AML-193 (cell line): Measurements from ENCODE around the gene VGLL4.

Experiments used
- DNase-seq, 2 experiments: peaks; one replicate each; lab custom pipeline; 2025; lab: John Stamatoyannopoulos, UW

The VGLL4 gene

GRCh38 chr3:11653298-11654055 lies 9.8 kb upstream of the VGLL4 start:
- no peak for DNase-seq

GRCh38 chr3:11651900-11652299 lies 8.2 kb upstream of the VGLL4 start:
- peak; percentile 45 to 74 for DNase-seq

DNA sequence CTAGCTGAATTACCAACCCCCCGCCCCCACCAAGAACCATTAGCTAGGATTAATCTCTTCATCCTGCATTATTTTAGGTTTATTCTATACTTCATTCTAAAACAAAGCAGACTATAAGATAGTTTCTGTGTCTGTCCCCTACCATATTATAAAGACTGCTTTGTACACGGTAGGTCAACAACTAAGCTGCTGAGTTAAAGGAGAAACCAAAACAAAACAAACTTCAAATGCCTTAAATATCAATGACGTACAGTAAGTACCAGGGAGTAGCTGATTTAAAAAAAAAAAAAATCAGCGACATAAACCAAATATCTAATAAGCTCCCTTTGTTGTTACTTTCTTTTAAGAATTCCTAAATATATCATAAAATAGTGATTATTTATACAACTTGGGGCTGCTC lies 7.8 kb upstream of the VGLL4 start:
- no peak for DNase-seq

DNA sequence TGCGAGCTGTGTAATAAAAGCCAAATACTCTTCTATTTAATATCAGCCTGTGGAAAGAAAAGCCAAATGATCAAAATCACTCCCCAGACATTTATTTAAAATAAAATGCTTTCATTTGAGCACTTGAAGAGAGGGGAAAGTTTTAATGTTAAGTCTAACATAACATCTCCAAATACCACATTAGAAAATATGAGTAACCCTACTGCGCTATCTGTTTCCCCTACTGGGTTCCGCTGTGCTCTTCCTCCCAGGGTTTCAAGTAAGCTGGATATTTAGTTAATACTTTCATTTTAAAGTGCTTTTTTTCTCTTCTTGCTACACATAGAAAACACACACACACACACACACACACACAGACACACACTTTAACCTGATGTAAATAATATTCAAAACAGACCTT lies 6.7 kb upstream of the VGLL4 start:
- DNase-seq, result no peak

- no peak for DNase-seq
These were observed 5.0 kb upstream of the VGLL4 start for GRCh38 chr3:11648735-11649134.

- DNase-seq, result peak; percentile 33 to 50
These were observed 513 bp downstream of the VGLL4 start for GRCh38 chr3:11643201-11643603.

DNA sequence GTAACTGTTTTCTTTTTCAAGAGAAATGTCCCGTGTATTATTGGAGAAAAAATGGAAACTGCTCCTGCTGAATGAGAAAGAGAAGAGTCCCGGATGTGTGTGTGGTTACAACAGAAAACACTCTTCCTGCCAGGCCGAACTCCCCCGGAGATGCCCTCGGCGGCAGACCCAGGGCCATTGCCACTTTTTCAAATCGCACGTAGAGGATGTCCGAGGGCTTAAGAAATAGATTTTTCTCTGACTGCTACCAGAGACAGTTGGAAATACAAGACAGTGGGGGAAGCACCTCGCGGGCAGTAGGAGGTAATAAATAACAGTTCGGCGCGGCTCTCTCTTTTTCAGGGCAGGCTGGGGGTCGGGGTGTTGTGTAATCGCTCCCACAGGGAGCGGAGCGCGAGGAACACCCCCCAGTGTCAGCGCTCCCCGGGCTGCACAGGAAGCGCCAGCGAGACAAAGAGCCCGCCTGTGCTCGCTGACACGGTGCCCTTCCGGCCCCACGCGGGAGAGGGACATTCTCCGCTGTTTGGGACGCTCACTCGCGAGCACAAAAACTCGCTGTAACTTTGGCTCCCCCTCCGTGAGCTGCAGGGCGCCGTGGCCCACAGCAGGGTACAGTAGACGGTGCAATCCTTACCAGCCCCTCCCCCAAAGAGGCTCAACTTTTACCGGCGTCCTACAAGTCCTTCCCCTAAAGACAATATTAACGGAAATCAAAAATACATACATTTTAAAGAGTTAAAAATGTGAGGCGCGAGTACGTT lies 1.1 kb downstream of the VGLL4 start:
- peak; percentile 94 for DNase-seq

- peak; percentile 47 to 61 for DNase-seq
These were observed 1.9 kb downstream of the VGLL4 start for GRCh38 chr3:11641683-11642430.

DNA sequence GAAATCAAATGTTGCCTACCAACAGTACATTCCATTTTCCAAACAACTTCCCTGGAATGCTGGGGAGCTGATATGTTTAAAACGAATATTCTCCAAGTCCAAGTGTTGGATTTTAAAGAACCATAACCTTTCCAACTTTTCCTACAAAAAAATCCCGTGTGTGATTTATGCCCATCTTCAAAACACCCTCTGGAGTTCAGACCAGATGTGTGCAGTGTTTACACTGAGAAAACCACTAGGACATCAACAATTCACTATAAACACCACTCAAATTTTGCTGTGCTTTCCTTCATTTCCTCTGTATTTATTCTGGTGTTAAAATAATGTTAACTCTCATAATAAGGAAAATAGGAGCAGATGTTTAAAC lies 2.4 kb downstream of the VGLL4 start:
- no peak for DNase-seq

GRCh38 chr3:11640009-11640673 lies 3.6 kb downstream of the VGLL4 start:
- no peak for DNase-seq

DNA sequence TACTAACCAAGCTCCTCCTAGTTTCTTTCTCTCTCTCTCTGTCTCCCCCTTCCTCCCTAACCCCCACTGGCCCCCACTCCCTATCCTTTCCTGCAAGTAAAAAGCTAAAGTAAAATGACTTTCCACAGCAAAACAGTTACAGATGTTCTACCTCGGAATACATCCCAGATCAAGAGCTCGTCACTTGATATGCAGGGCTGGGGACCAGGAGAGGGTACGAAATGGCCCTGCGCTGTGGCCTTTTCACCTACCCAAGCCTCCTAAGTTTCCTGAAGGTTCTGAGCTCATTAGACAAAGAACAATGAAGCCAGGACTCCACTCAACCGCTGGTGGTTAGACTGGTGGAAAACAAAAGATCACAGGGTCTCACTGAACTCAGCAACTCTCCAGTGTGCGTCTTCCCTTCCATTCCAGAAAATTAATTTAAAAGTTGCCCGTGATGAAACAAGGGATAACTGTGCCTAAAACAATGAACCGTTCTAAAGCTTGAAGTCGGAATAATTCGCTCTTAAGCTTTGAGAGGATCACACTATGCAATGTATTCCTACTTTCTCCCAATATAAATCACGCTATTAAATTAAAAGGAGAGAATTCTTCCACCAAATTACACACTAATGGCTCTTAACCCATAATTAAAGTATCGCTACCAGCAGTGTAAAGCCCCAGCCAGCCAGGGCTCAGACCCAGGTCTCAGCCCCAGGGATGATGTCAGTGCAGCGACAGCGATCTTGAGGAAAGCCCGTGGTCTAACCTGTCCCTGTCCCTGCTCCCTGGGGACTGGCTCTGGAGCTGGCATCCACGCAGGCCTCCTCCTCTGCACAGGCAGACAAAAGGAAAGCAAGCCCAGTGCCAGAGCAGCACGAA lies 5.0 kb downstream of the VGLL4 start:
- no peak for DNase-seq

GRCh38 chr3:11637901-11638458 lies 5.7 kb downstream of the VGLL4 start:
- DNase-seq, result no peak

- DNase-seq, result no peak
These were observed 7.3 kb downstream of the VGLL4 start for GRCh38 chr3:11636394-11636770.

DNA sequence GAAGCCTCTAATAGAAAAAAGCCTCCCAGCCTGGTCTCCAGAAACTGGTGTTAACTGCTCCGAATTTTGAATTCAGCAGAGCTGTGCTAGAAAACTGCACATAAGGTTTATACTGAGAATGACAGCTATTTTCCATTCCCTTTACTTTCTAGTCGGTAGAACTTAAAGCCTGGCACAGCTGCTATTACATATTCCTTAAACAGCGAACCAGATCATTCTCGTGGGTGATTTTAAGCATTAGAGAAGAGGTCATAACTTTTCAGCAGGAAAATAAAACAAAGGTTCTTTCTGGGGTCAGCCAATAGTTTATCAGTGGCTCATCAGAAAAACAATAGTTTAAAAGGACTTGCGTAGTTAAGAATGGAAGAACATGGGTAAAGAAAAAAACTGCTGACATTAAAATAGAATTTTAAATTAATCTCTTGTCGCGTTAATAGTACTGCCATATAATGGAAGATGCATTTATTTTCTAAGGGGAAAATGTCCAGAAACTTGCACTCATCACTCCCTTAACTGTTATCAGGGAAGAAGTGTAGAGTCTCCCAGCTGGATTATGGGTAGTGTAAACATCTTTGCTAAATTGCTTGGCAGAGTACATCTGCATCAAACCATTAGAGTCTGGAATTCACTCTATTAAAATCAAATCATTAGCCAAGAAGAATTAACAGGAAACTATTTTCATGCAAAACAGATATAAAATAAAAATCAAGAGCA lies 7.9 kb downstream of the VGLL4 start:
- no peak for DNase-seq

DNA sequence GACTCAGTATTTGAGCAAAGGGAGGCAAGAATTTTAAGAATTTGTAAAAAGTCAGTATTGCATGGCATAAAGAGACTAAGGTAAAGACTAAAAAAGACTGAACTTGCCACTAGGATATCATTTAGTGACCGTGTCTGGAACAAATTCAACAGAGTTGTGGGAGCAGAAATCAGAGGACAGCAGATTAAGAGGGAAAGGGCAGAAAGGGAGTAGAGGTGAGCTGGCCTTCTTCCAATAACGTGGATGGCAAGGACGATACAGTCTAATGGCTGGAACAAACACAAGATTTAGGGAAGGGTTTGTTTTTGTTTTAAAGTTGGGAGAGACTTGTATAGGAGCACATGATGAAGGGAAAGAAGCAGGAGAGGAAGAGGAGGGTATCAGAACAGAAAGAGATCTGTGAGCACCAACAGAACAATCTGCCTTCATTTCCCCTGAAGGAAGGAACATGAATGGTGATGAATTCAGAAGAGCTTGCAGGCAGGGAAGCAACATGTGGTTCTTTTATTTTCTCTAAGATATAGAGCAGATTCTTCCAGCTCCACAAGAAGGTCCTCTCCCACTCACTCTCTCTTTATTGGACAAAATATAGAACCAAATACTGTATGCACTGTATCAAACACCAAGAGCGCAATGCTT lies 8.6 kb downstream of the VGLL4 start:
- no peak for DNase-seq

DNA sequence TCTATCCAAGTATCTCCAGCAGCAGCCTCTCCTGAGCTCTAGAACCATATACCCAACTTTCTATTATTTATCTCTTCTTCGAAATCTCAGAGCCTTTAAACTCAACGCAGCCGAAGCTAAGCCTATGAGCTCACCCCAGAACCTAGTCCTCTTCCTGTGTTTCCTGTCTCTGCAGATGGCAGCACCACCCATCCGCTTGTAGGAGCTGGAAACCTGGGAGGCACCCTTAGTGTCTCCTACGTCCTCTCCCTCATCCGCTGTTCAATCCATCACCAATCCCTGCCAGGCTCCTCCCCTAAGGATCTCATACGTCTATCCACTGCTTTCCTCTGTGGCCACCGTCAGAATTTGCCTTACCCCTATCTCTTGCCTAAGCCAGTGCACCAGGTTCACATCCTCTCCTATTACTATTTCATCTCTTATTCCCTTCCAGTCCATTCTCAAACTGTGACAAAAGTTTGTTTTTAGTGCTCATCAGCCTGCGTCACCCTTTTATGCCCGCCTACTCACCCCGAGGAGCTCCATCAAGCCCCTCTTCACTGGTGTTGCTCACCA lies 9.6 kb downstream of the VGLL4 start:
- DNase-seq, result no peak

- no peak for DNase-seq
These were observed 10.7 kb downstream of the VGLL4 start for GRCh38 chr3:11632966-11633365.

- no peak for DNase-seq
These were observed 11.2 kb downstream of the VGLL4 start for GRCh38 chr3:11632564-11632963.

DNA sequence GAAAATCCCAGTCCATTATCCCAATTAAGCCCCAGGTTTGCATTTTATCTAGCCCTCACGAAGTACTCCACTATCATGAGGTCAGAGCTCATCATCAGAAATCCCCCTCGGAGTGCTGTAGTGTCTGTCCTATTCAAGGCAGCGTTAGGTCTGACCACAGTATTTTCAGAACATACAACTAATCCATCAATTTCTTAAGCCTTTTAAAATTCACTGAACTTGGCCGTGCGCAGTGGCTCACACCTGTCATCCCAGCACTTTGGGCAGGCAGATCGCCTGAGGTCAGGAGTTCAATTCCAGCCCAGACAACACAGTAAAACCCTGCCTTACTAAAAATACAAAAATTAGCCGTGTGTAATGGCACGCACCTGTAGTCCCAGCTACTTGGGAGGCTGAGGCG lies 11.9 kb downstream of the VGLL4 start:
- DNase-seq, result no peak

DNA sequence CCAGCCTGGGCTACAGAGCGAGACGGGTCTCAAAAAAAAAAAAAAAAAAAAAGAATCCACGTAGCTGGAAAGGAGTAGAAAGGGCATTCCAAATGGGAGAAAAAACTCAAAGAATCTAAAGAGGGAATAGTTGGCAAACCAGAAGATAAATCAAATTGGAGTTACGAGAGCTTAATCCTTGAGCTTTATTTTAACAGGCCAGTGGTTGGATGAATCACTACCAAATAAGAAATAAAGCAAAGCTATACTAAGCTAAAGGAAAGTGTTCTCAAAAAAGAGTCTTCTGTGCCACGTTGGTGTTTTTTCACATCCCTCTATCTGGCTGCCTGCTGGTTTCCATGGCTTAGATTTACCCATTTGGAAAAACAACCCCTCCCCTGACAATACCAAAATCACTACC lies 14.0 kb downstream of the VGLL4 start:
- DNase-seq, result no peak
